Measurements from ENCODE around the gene PLN.

The PLN gene

DNA sequence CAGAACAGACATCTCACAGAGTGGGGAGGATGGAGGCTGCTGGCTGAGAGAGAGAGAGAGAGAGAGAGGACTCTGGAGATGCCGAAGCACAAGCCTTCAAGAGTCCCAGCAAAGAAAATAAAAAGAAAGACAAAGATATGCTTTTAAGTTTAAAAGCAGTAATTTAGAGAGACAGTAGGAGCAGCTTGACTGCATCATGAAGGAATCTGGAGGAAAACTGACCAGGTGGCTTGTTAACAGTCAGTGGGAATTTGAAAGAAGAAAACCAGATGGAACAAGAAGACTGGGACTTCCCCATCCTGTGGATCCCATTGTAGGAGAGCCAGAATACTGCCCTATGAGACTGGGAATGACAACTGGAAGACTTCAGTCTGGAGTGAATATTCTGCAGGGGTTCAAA is 46.3 kb upstream of the PLN start:
- H3K79me2 ChIP-seq (ENCODE audit: insufficient read depth, low read length) = no peaks in the 10 kb centered on the region
- no peaks in the 10 kb centered on the region for H3K27me3 ChIP-seq (ENCODE audit: insufficient read depth, low read length)
- H3K4me1 ChIP-seq (ENCODE audit: insufficient read depth, low read length, severe bottlenecking) = peaks cover 6% of the 10 kb centered on the region
- H3F3A ChIP-seq (ENCODE audit: insufficient read depth, low read length) = no peaks in the 10 kb centered on the region
- no peak overlapping the region for H3K27ac ChIP-seq (ENCODE audit: low read depth, low read length, poor library complexity, severe bottlenecking)
- H3K4me2 ChIP-seq (ENCODE audit: low read length) = no peak overlapping the region
- TF ChIP-seq, protein P1, sequence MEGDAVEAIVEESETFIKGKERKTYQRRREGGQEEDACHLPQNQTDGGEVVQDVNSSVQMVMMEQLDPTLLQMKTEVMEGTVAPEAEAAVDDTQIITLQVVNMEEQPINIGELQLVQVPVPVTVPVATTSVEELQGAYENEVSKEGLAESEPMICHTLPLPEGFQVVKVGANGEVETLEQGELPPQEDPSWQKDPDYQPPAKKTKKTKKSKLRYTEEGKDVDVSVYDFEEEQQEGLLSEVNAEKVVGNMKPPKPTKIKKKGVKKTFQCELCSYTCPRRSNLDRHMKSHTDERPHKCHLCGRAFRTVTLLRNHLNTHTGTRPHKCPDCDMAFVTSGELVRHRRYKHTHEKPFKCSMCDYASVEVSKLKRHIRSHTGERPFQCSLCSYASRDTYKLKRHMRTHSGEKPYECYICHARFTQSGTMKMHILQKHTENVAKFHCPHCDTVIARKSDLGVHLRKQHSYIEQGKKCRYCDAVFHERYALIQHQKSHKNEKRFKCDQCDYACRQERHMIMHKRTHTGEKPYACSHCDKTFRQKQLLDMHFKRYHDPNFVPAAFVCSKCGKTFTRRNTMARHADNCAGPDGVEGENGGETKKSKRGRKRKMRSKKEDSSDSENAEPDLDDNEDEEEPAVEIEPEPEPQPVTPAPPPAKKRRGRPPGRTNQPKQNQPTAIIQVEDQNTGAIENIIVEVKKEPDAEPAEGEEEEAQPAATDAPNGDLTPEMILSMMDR (IDR thresholded peaks at IDR 0.05; ENCODE audit: low read length) = no peak
- TF ChIP-seq EZH2 (IDR thresholded peaks at IDR 0.05; ENCODE audit: borderline replicate concordance, low read length) = no peak
- no peak overlapping the region for H2AFZ ChIP-seq (ENCODE audit: low read length)
- H3K9me2 ChIP-seq (ENCODE audit: low read depth, low read length) = no peaks in the 10 kb centered on the region
- no peaks in the 10 kb centered on the region for H3K36me3 ChIP-seq (ENCODE audit: insufficient read depth, low read length)
- H3K9ac ChIP-seq (ENCODE audit: low read length) = no peak overlapping the region
- no peak overlapping the region for H3K4me3 ChIP-seq (ENCODE audit: low read depth, low read length, poor library complexity, severe bottlenecking)
- H3K9me3 ChIP-seq (ENCODE audit: low read length) = no peaks in the 10 kb centered on the region
- no peaks in the 10 kb centered on the region for H4K20me1 ChIP-seq (ENCODE audit: insufficient read depth, low read length)

DNA sequence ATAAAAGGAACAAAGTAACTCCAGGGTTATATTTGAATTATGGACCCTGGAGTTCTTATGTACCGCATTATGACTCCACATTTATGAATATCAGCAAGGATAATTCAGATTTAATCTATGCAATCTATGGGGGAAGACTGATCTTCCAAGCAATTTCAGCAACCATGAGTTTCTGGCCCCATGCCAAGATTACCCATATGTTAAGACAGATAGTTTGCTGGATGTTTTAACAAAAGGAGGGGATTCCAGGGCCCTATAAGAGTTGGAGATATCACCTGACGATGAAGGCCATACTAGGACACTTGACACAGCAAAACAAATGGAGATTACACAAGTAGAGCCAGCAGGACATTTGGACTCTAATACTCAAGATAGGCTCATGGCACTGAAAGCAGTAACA is 45.9 kb upstream of the PLN start:
- Histone ChIP-seq H3K9me3 (ENCODE audit: low read length) (no peaks in the 10 kb centered on the region), H3K36me3 (ENCODE audit: insufficient read depth, low read length) (no peaks in the 10 kb centered on the region), H3F3A (ENCODE audit: insufficient read depth, low read length) (no peaks in the 10 kb centered on the region), H2AFZ (ENCODE audit: low read length) (no peak overlapping the region), H3K4me1 (ENCODE audit: insufficient read depth, low read length, severe bottlenecking) (peaks cover 6% of the 10 kb centered on the region), H3K27me3 (ENCODE audit: insufficient read depth, low read length) (no peaks in the 10 kb centered on the region), H3K4me3 (ENCODE audit: low read depth, low read length, poor library complexity, severe bottlenecking) (no peak overlapping the region), H3K9ac (ENCODE audit: low read length) (no peak overlapping the region), H3K9me2 (ENCODE audit: low read depth, low read length) (no peaks in the 10 kb centered on the region), H4K20me1 (ENCODE audit: insufficient read depth, low read length) (no peaks in the 10 kb centered on the region), H3K4me2 (ENCODE audit: low read length) (no peak overlapping the region), H3K27ac (ENCODE audit: low read depth, low read length, poor library complexity, severe bottlenecking) (no peak overlapping the region), H3K79me2 (ENCODE audit: insufficient read depth, low read length) (no peaks in the 10 kb centered on the region)
- TF ChIP-seq EZH2 (IDR thresholded peaks at IDR 0.05; ENCODE audit: borderline replicate concordance, low read length) = no peak
- TF ChIP-seq, protein P1 (IDR thresholded peaks at IDR 0.05; ENCODE audit: low read length) = no peak

DNA sequence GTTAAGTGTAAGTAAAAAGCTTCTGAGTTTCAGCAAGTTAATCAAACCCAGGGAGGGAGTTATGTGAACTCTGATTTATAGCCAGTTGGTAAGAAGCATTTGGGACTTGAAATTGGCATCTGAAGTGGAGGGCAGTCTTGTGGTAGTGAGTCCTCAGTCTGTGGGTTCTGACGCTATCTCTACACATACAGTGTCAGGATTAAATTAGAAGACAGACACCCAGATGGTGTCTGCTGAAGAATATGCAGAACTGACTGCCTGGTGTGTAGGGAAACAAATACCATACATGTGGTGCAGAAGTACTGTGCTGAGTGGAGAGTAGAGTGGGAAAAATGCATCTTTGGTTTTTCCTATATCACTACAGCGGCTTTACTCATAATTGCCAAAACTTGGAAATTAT is 43.5 kb upstream of the PLN start:
- no peaks in the 10 kb centered on the region for H3F3A ChIP-seq (ENCODE audit: insufficient read depth, low read length)
- H3K27ac ChIP-seq (ENCODE audit: low read depth, low read length, poor library complexity, severe bottlenecking) = no peak overlapping the region
- H3K9me3 ChIP-seq (ENCODE audit: low read length) = no peaks in the 10 kb centered on the region
- no peaks in the 10 kb centered on the region for H3K9me2 ChIP-seq (ENCODE audit: low read depth, low read length)
- H3K4me3 ChIP-seq (ENCODE audit: low read depth, low read length, poor library complexity, severe bottlenecking) = no peak overlapping the region
- no peaks in the 10 kb centered on the region for H3K27me3 ChIP-seq (ENCODE audit: insufficient read depth, low read length)
- no peaks in the 10 kb centered on the region for H3K36me3 ChIP-seq (ENCODE audit: insufficient read depth, low read length)
- no peaks in the 10 kb centered on the region for H4K20me1 ChIP-seq (ENCODE audit: insufficient read depth, low read length)
- H3K4me2 ChIP-seq (ENCODE audit: low read length) = no peak overlapping the region
- TF ChIP-seq EZH2 (IDR thresholded peaks at IDR 0.05; ENCODE audit: borderline replicate concordance, low read length) = no peak
- TF ChIP-seq, protein P1 (IDR thresholded peaks at IDR 0.05; ENCODE audit: low read length) = no peak
- H3K9ac ChIP-seq (ENCODE audit: low read length) = no peak overlapping the region
- no peaks in the 10 kb centered on the region for H3K79me2 ChIP-seq (ENCODE audit: insufficient read depth, low read length)
- H2AFZ ChIP-seq (ENCODE audit: low read length) = no peak overlapping the region
- peaks cover 6% of the 10 kb centered on the region for H3K4me1 ChIP-seq (ENCODE audit: insufficient read depth, low read length, severe bottlenecking)

Measured in OCI-LY1 (cell line).